HG03064 (cell line): ENCODE results near the gene FGFR3.

ENCODE experiments used
- ATAC-seq: cut with Tn5 transposase; IDR thresholded peaks from one replicate; pipeline ENCODE4 v1.9.1; 2021; ENCODE audit warnings: low read depth; ENCODE audit not compliant: unreplicated experiment

Gene FGFR3

GRCh38 chr4:1813231-1813630 is 20.1 kb downstream of the FGFR3 start:
- no peak for ATAC-seq

DNA sequence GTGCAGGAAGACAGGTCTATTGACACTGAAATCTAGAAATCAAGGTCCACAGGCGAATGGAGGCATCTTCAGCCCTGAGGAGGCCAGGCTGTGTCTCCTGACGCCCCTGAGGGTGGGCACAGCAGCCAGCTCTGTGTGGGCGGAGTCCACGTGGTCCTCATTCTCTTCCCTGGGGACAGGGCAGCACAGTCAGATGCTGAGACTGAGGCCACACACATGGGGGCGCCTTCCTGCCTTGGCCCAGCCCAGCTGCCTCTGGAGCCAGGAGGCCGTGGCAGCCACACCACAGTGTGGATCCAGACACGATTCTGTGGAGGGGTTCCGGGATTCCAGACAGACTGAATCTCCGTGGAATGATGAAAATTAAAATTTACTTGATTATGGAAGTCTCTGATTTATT is 20.8 kb downstream of the FGFR3 start:
- ATAC-seq, result no peak

- no peak for ATAC-seq
Measured at GRCh38 chr4:1814453-1814852, 21.4 kb downstream of the FGFR3 start.

GRCh38 chr4:1815096-1815996 is 22.3 kb downstream of the FGFR3 start:
- no peak for ATAC-seq

DNA sequence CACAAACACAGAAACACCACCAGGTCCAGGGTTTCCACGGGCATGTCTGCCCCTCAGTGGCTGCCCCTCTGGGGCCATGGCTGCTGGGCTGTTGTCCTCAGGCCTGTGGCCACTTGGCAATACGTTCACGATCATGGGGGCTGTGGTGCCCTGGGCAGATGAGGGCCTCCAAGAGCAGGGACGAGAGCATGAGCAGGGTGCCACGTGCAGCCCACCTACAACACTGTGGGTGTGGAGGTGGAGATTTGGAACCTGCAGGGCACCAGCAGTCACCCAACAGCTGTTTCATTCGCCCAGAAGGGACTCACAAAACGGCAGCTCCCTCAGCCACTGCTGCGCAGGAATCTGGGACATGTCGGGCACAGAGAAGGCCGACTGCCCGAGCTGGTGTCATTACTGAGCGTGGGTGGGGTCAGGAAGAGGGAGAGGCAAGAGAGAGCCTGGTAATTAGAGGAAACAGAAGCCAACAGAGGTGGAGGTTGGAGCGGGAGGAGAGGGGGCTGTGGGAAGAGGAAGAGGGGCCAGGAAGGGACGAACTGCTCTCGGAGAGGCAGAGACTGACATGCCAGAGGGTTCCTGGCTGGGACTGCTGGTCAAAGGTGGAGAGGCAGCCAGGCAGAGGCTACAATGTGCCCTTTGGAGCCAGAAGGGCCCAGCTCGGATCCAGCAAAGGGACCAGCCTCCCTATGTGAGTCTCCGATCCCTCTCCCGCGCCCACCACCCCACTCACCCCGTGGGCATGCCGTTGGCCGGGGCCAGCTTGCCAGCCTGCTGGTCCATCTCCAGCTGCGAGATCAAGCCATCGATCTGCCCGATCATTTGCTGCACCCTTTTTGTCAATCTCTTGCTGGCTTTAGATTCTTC is 23.1 kb downstream of the FGFR3 start:
- ATAC-seq, result no peak

DNA sequence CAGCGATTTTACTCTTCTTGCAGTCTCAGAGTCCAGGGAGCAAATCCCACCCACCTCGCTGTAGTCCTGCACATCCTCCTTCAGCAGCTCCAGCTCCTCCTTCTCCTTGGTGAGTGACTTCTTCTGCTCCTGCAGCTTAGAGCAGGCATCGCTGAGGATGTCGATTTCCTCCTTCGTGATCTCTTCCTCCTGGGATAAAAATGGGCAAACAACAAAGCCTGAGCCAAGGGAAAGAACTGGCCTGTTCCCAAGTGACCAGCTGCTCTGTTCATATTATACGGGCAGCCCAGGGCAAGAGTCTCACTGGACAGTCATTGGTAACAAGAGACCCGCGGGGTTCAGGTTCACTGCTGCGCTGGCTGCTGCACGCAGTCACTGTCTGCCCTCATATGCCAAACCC is 26.2 kb downstream of the FGFR3 start:
- ATAC-seq, result no peak

- no peak for ATAC-seq
Measured at GRCh38 chr4:1819816-1820215, 26.7 kb downstream of the FGFR3 start.

- ATAC-seq, result no peak
Measured at GRCh38 chr4:1821679-1822567, 28.8 kb downstream of the FGFR3 start.

DNA sequence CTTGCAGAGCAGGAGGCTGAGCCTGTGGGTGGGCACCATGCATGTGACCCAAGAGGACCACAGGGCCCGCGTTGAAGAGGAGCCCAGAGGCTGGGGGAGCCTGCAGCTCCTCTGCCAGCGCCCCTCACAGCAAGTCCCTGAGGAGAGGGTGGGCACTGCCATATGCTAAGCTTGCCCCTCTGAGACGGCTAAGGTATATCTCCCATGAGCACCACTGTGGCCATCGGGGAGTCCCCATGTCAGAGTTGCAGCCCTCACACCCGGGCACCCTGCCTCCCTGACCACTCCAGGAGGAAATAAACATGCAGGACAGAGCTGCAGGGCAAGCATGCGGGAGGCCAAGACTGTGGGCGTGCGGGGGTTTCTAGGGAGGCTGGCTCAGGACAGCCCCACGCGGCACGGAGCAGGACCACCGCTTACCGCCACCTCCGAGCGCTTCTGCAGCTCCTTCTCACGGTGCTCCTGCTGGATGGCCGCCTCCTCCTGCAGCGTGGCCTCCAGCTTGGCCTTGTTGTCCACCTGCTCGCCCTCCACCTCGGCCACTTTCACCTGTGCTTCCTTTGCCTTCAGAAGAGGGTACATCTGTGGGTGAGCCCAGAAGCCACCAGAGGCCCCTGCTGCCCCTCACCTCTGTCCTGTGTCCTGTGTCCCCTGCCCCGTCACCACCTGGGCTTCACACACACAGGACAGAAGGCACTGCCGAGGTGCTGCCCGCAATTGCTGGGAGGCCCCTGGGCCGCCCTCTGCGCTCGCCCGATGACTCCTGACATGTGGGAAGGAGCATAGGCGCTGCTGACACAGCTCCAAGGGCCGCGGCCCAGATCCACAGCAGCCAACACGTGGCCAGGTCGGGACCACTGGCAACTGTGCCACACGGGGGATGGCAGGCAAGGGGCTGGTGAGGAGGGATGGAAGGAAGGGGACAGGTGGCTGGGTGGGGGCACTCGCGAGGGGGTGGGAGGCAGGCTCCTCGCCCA is 29.8 kb downstream of the FGFR3 start:
- ATAC-seq, result no peak

DNA sequence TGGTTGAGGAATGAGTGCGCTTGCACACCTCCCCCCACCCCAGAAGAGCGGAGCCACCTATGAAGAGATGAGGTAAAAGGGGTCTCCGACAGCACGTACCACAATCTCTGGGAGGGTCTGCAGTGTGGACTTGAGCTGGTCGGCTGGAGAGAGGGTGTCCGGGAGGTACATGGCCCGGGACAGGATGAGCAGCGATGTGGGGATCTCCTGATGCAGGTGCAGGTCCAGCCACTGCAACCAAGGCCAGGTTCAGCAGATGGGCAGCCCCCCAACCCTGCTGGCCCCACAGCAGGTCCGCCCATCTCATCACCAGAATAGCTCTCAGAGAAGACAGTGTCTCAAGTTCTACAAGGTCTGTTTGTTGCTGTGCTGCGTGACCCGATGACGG is 30.4 kb downstream of the FGFR3 start:
- no peak for ATAC-seq

DNA sequence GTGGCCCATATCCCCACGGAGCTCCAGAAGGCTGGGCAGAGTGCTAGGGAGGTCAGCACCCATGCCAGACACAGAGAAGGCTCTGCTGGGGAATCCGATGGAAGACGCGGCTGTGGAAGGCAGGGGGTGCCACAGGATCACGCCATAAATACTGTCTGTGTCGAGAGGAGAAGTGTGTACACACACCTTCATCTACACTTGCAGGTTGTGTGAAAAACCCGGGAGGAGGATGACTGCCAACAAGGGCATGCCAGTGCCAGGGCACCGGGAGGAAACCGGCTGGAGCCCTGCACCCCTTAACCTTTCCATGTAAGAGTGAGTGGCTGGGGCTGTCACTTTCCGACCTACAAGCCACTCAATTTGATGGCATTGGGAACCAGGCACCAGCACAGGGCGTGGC is 31.7 kb downstream of the FGFR3 start:
- ATAC-seq, result no peak

DNA sequence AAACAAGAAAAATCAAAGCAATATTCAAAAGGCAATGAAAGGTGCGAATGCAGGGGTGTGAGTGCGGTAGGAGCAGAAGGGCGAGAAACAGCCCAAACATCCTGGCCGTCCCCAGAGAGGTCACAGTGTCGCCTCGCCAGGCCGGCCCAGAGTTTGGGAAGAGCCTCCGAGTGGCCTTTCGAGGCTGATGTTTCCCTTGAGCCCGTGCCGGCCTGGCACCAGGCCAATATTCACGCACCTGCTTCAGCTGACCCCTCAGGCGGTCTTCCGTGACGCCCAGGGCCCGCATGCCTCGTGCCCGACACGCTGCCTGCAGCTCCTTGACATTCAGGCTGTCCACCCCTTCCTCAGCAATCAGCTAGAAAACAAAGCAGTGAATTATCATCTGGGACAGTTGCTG is 32.2 kb downstream of the FGFR3 start:
- ATAC-seq, result no peak

GRCh38 chr4:1826531-1827350 is 33.6 kb downstream of the FGFR3 start:
- no peak for ATAC-seq

DNA sequence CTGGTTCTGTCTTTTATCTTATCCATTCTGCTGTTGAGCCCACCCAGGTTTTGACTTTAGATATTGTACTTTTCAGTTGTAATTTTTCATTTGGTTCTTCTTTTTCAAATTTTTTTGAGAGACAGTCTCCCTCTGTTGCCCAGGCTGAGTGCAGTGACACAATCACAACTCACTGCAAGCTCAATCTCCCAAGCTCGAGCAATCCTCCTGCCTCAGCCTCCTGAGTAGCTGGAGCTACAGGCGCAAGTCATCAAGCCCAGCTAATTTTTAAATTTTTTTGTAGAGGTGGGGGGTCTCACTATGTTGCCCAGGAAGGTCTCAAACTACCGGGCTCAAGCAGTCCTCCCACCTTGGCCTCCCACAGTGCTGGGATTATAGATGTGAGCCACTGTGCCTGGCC is 37.1 kb downstream of the FGFR3 start:
- no peak for ATAC-seq

- ATAC-seq, result no peak
Measured at GRCh38 chr4:1830642-1831228, 37.6 kb downstream of the FGFR3 start.

DNA sequence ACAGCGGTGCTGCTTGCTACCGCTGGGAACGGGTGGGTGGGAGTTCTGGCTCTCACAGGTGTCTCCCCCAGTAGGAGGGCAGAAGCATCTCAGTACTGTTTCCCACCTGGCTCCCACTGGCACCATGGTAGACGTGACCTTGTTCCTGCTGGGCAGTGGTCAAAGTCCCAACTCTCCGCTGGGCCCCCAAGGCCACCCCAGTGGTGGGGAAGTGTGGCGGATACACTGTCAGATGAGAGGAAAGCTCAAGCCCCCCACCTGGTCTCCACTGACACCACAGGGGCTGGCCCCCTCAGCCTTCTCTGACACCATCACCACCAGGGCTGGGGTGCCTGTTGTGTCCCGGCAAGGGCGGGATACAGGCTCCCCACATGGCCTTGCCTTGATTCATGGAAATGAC is 38.2 kb downstream of the FGFR3 start:
- no peak for ATAC-seq

DNA sequence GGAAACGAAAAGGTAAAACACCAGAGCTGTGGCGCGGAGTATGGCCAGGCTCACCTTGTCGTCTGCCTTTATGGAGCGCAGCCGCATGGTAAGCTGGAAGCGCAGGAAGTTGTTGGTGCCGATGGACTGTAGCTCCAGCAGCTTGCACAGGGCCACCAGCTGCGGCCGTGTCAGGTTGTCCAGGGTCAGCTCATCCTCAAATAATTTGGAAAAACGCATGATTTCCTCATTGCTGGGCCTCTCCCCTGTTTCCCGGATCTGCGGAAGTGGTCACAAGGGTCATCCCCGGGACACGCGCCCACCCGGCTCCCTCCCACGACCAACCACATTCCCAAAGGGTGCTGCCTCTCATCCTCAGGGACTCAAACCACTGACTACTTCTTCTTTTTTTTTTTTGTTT is 39.6 kb downstream of the FGFR3 start:
- ATAC-seq, result no peak

DNA sequence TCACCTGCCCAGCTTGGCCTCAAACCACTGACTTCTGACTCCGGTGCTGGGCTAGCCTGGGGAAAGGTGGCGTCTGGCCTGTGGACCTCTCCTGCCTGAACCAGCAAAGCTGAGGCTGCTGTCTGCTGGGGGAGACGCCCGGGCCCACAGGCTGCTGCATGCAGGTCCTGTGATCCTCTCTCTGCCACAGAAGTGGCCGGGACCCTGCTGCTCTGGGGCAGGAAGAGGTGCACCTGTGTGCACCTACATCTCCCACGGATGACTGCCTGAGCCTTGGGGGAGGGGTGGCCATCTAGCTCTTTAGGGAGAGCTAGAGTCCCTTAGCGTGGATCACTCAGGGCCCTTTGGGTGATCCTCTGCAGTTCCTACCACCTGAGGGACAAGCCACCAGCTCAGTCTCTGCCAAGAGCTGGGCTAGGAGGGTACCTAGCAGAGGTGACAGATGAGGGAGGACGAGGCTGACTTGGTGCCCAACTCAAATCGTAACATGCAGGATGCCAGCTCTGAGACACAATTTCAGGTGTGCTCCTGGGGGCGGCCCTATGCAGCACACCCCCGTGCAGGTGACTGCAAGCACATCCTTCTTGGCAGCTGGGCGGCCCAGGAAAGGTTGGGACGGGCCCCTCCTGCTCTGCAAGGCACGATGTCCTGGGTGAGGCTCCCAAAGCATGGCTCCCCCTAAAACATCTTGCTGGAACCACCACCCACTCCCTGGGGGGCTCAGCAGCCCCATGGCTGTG is 40.4 kb downstream of the FGFR3 start:
- ATAC-seq, result no peak
